ENCODE results near the gene CCDC7. TPM values are rescaled to one million over a fixed set of nuclear protein-coding genes. Genes with fewer than 3 reads are reported as not detected.
"Not testable (repeated sequence)": the region's sequence is repeated elsewhere in the genome, so short reads cannot be mapped to it uniquely, and the experiment has no call there.

The CCDC7 gene
- total RNA-seq, 1 donor = 136 TPM

DNA sequence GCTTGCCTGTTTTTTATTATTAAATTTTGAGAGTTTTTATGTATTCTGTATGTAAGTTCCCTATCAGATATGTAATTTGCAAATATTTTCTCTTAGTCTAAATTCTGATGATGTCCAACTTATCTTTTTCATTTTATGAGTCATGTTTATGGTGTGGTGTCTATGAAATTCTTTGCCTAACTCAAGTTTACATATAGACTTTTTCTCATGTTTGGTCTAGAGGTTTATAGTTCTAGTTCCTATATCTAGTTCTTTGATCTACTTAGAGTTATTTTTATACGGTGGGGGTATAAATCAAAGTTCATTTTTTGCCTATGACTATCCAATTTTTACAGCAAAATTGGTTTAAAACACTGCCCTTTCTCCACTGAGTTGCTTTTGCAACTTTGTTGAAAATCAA, 26.3 kb upstream of the CCDC7 start:
- Histone ChIP-seq H3K27me3 (ENCODE audit: insufficient read depth, low read length) (peaks cover 2% of the 10 kb centered on the region), H3K4me3 (ENCODE audit: low read length) (no peak overlapping the region), H3K9me3 (ENCODE audit: low read depth, low read length) (peaks cover 14% of the 10 kb centered on the region), H3K4me1 (ENCODE audit: insufficient read depth, low read length) (no peaks in the 10 kb centered on the region)

DNA sequence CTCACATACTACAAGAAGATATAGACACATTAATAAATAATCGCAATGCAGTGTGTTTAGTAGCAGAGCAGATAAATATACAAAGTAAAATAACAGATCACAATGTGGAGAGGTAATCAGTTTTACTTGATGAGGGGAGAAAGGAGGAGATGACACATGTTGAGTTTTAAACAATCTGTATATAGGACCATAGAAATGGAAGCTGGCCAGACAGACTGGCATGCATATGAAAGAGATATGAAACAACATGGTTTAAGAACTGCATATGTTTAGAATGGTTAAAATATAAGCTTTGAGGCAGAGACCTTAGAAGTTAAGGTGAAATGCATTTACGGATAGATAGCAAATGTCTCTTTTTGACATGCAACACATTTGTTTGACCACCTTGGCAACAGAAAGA, 19.8 kb upstream of the CCDC7 start:
- Histone ChIP-seq H3K9me3 (ENCODE audit: low read depth, low read length) (peaks cover 14% of the 10 kb centered on the region), H3K27me3 (ENCODE audit: insufficient read depth, low read length) (peaks cover 2% of the 10 kb centered on the region), H3K4me1 (ENCODE audit: insufficient read depth, low read length) (no peaks in the 10 kb centered on the region)

DNA sequence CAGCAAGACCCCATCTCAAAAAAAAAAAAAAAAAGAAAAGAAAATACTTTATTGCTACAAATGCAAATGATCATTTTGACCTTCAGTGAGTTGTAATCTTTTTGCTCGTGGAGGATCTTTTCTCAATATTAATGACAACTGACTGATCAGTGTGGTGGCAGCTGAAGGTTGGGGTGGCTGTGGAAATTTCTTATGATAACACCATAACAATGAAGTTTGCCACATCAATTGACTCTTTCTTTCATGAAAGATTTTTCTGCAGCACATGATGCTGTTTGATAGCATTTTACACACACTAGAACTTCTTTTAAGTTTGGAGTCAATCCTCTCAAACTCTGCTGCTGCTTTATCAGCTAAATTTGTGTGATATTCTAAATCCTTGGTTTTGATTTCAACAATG, 12.4 kb upstream of the CCDC7 start:
- Histone ChIP-seq H3K9me3 (ENCODE audit: low read depth, low read length) (no peaks in the 10 kb centered on the region), H3K4me3 (ENCODE audit: low read length) (no peak overlapping the region), H3K27me3 (ENCODE audit: insufficient read depth, low read length) (no peaks in the 10 kb centered on the region), H3K4me1 (ENCODE audit: insufficient read depth, low read length) (no peaks in the 10 kb centered on the region)

More for the DNA sequence above, 19.8 kb upstream of the CCDC7 start:
- H3K4me3 ChIP-seq (ENCODE audit: low read length) = no peak overlapping the region

DNA sequence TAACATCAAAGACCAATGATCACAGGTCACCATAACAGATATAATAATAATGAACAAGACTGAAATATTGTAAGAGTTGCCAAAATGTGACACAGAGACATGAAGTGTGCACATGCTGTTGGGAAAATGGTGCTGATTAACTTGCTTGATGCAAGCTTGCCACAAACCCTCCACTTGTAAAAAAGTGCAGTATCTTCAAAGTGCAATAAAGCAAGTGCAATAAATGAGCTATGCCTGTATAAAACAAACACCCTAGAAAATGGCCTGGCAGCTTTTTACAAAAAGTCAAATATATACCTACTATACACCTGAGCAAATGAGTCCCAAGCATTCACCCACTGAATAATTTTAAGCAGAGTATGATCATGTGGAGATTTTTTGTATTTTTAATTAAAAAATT, 9.7 kb upstream of the CCDC7 start:
- no peaks in the 10 kb centered on the region for H3K9me3 ChIP-seq (ENCODE audit: low read depth, low read length)
- H3K27me3 ChIP-seq (ENCODE audit: insufficient read depth, low read length) = no peaks in the 10 kb centered on the region
- no peaks in the 10 kb centered on the region for H3K4me1 ChIP-seq (ENCODE audit: insufficient read depth, low read length)
- no peak overlapping the region for H3K4me3 ChIP-seq (ENCODE audit: low read length)

DNA sequence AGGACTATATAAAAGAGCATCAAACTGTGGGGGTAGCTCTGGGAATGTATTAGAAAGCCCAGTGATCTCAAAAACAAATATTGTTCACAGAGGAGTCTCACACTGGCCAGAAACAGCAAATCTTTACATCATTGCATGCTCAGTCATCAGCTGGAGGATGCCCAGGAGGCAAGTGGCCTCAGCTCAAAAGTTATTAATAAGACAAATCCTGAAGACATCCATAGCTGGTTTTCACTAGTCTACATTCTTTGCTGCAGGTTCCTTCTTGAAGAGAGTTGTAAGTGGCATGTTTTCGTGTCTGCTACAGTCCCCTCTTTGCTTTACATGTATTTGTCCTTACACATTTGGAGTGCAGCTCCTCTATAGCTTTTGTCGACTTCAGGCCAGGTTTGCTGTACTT, 8.6 kb upstream of the CCDC7 start:
- H3K9me3 ChIP-seq (ENCODE audit: low read depth, low read length) = no peaks in the 10 kb centered on the region
- H3K4me1 ChIP-seq (ENCODE audit: insufficient read depth, low read length) = no peaks in the 10 kb centered on the region
- no peaks in the 10 kb centered on the region for H3K27me3 ChIP-seq (ENCODE audit: insufficient read depth, low read length)
- no peak overlapping the region for H3K4me3 ChIP-seq (ENCODE audit: low read length)

DNA sequence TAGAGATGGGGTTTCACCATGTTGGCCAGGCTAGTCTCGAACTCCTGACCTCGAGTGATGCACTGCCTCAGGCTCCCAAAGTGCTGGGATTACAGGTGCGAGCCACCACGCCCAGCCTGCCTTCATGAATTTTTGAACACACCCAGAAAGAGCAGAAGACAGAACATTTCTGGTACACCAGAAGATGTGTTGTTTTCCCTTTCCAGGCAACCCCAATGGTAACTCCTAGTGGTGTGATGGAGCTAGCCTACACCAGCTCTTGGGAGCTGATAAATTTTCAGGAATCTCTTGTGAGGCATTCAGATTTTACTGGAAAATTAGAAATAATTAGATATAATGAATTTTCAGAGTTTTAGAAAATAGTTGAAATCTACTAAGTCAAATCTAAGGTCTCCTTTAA, 904 bp upstream of the CCDC7 start:
- Histone ChIP-seq H3K4me1 (ENCODE audit: insufficient read depth, low read length) (peaks cover 6% of the 10 kb centered on the region), H3K9me3 (ENCODE audit: low read depth, low read length) (no peaks in the 10 kb centered on the region), H3K27me3 (ENCODE audit: insufficient read depth, low read length) (no peaks in the 10 kb centered on the region), H3K4me3 (ENCODE audit: low read length) (no peak overlapping the region)

DNA sequence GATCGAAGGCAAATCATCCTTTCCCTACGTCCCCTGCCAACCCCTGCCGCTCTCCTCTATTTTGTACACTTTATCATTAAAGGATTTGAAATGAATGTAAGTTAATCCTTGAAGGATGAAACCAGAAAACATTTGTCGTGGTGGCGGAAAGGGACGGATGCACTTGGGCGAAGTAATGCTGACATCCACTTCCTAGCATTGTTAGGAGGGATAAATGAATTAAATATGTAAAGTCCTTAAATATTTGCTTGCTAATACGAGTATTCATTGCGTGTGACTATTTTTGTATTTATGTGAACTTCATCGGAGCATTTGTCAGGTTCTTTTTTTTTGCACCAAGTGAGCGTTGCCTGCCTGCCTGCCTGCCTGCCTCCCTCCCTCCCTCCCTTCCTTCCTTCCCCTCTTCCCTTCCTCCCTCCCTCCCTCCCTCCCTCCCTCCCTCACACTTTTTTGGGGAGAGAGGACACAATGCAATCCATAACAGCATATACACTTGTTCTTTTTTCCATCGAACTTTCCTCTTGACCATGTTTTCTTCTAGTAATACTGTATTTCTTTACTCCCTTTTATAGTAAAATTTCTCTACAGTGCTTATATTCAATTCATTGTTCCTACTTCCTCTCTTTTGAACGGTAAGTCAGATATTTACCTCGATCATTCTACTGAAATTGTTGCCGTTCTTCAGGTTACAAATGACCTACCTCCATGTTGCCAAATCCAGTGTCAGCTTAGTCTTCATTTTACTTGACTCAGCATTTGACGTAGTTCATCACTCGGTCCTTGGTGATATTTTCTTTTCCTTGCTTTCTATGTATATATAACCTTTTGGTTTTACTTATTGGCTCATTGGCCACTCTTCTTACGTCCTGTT, 831 bp downstream of the CCDC7 start:
- Histone ChIP-seq H3K4me3 (ENCODE audit: low read length) (peak overlapping the region; percentile 81), H3K4me1 (ENCODE audit: insufficient read depth, low read length) (peaks cover 6% of the 10 kb centered on the region), H3K27me3 (ENCODE audit: insufficient read depth, low read length) (no peaks in the 10 kb centered on the region), H3K9me3 (ENCODE audit: low read depth, low read length) (no peaks in the 10 kb centered on the region)

DNA sequence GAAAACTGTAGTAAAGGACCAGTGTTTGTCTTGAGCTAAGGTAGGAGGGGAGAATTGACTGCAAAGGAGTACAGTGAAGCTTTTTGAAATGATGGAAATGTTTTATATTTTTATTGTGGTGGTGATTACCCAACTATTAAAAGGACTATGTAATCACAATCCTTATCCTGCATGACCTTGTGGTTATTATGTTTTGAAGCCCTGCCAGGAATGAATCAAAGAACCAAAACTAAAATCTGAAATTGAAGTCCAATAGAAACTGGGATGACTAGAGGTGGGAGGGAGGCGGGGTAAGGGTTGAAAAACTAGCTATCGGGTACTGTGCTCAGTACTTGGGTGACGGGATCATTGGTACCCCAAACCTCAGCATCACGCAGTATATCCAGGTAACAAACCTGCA, 8.2 kb downstream of the CCDC7 start:
- Histone ChIP-seq H3K9me3 (ENCODE audit: low read depth, low read length) (no peaks in the 10 kb centered on the region), H3K4me1 (ENCODE audit: insufficient read depth, low read length) (no peaks in the 10 kb centered on the region), H3K4me3 (ENCODE audit: low read length) (no peak overlapping the region), H3K27me3 (ENCODE audit: insufficient read depth, low read length) (no peaks in the 10 kb centered on the region)

DNA sequence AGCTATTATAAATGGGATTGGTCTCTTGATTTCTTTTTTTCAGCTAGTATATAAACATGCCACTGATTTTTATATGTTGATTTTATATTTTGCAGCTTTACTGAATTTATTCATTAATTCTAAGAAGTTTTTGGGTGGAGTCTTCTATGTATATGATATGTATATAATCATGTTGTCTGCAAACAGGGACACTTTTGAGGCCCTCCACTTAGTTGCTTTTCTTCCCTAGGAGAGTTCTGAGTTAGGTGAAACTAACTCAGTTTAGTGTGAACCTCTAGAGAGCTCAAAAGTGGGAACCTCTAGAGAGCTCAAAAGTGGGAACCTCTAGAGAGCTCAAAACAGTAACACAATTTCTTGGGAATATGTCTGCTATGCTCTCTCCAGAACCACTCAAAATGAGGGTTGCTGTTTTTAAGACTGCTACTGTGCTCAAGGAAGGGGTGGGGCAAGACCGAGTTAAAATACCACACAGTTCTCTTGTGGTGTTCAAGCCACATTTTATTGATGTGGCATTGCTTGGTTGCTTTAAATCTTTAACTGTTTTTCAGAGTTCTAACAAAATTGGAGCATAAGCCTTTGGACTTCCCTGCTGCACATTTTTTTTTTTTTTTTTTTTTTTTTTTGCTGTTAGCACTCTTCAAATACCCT, 13.2 kb downstream of the CCDC7 start:
- Histone ChIP-seq H3K4me1 (ENCODE audit: insufficient read depth, low read length) (no peaks in the 10 kb centered on the region), H3K4me3 (ENCODE audit: low read length) (no peak overlapping the region), H3K9me3 (ENCODE audit: low read depth, low read length) (no peaks in the 10 kb centered on the region), H3K27me3 (ENCODE audit: insufficient read depth, low read length) (no peaks in the 10 kb centered on the region)

DNA sequence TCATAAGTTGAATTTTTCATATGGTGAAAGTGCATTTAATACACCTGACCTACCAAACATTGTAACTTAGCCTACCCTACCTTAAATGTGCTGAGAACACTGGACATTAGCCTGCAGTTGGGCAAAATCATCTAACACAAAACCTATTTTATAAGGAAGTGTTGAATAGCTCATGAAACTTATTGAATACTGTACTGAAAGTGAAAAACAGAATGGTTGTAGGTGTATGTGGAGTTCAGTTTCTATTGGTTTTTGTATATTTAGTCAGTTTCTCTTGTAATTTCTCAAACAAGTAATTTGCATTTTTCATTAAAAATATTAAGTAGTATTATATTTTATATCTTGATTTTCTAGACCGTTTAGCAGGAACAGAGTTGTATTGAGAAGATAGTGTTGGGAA, 15.3 kb downstream of the CCDC7 start:
- Histone ChIP-seq H3K27me3 (ENCODE audit: insufficient read depth, low read length) (no peaks in the 10 kb centered on the region), H3K4me3 (ENCODE audit: low read length) (no peak overlapping the region), H3K4me1 (ENCODE audit: insufficient read depth, low read length) (no peaks in the 10 kb centered on the region), H3K9me3 (ENCODE audit: low read depth, low read length) (no peaks in the 10 kb centered on the region)

DNA sequence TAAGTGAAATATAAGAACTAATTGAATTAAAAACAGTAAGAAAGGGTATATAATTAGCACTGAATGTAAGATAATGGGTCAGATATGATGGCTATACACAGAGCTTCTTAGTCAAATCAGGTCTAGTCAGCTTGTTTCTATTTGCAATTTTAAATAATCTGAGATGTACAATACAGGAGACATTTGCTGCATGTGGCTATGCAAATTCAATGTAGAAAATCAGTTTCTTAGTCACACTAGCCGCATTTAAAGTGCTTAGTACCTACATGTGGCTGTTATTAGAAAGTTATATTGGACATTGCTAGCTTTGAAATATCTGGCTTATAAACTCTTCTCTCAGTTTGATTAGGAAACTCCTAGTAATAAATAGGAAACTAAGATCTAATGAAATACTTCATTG, 25.3 kb downstream of the CCDC7 start:
- Histone ChIP-seq H3K9me3 (ENCODE audit: low read depth, low read length) (no peaks in the 10 kb centered on the region), H3K4me3 (ENCODE audit: low read length) (no peak overlapping the region), H3K4me1 (ENCODE audit: insufficient read depth, low read length) (no peaks in the 10 kb centered on the region), H3K27me3 (ENCODE audit: insufficient read depth, low read length) (no peaks in the 10 kb centered on the region)

DNA sequence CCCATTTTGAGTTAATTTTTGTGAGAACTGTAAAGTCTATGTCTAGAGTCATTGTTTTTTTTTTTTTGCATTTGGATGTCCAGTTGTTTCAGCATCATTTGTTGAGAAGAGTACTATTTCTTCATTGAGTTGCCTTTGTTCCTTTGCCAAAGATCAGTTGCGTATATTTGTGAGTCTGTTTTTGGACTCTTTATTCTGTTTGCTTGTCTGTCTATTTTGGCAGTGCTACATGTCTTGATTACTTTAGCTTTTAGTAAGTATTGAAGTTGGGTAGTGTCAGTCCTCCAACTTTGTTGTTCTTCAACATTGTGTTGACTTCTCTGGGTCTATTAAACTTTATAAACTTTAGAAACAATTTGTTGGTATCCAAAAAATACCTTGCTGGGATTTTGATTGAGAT, 31.6 kb downstream of the CCDC7 start:
- Histone ChIP-seq H3K27me3 (ENCODE audit: insufficient read depth, low read length) (no peaks in the 10 kb centered on the region), H3K4me1 (ENCODE audit: insufficient read depth, low read length) (no peaks in the 10 kb centered on the region), H3K4me3 (ENCODE audit: low read length) (no peak overlapping the region), H3K9me3 (ENCODE audit: low read depth, low read length) (peaks cover 14% of the 10 kb centered on the region)

DNA sequence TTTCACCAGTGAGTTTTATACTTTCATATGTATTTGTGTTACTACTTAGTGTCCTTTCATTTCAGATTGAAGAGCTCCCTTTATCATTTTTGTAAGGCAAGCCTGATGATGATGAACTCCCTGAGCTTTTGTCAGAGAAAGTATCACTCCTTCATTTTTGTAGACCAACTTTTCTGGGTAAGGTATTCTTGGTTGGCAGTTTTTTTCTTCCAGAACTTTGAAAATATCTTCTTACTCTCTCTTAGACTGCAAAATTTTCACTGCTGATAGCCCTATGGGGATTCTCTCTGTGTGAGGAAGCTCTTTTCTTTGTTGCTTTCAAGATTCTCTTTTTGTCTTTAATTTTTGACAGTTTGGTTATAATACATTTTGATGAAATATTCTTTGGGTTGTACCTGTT, 35.7 kb downstream of the CCDC7 start:
- Histone ChIP-seq H3K9me3 (ENCODE audit: low read depth, low read length) (peaks cover 14% of the 10 kb centered on the region), H3K4me1 (ENCODE audit: insufficient read depth, low read length) (no peaks in the 10 kb centered on the region), H3K27me3 (ENCODE audit: insufficient read depth, low read length) (no peaks in the 10 kb centered on the region), H3K4me3 (ENCODE audit: low read length) (no peak overlapping the region)

DNA sequence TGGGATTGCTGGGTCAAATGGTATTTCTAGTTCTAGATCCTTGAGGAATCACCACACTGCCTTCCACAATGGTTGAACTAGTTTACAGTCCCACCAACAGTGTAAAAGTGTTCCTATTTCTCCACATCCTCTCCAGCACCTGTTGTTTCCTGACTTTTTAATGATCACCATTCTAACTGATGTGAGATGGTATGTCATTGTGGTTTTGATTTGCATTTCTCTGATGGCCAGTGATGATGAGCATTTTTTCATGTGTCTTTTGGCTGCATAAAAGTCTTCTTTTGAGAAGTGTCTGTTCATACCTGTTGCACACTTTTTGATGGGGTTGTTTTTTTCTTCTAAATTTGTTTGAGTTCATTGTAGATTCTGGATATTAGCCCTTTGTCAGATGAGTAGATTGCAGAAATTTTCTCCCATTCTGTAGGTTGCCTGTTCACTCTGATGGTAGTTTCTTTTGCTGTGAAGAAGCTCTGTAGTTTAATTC, 37.1 kb downstream of the CCDC7 start:
- peaks cover 14% of the 10 kb centered on the region for H3K9me3 ChIP-seq (ENCODE audit: low read depth, low read length)
- not testable (repeated sequence) for H3K4me3 ChIP-seq (ENCODE audit: low read length); H3K27me3 ChIP-seq (ENCODE audit: insufficient read depth, low read length); H3K4me1 ChIP-seq (ENCODE audit: insufficient read depth, low read length)

DNA sequence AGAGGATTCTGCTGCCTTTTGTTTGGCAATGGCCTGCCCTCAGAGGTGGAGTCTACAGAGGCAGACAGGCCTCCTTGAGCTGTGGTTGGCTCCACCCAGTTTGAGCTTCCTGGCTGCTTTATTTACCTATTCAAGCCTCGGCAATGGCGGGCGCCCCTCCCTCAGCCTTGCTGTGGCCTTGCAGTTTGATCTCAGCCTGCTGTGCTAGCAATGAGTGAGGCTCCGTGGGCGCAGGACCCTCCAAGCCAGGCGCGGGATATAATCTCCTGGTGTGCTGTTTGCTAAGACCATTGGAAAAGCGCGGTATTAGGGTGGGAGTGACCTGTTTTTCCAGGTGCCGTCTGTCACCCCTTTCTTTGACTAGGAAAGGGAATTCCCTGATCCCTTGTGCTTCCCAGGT, 42.1 kb downstream of the CCDC7 start:
- not testable (repeated sequence) for H3K27me3 ChIP-seq (ENCODE audit: insufficient read depth, low read length); H3K9me3 ChIP-seq (ENCODE audit: low read depth, low read length); H3K4me3 ChIP-seq (ENCODE audit: low read length); H3K4me1 ChIP-seq (ENCODE audit: insufficient read depth, low read length)

DNA sequence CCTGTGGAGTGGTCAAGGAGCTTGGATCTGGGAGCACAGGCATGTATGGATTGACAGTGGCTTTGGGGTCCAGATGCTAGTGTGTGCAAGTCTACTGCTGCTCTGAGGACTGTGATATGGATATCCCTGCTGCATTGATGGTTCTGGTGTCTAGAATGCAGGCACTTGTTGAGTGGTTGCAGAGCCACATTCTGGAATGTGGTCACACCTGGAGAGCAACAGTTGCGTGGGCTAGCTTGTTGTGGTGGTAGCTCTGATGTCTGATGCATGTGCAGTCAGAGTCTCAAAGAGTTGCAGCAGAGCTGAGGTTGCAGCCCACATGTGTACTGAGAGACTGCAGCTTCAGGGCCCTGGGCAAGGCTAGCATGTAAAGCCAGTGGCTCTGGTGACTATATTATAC, 43.2 kb downstream of the CCDC7 start:
- no peaks in the 10 kb centered on the region for H3K4me1 ChIP-seq (ENCODE audit: insufficient read depth, low read length)

More for the DNA sequence above, 43.2 kb downstream of the CCDC7 start:
- Histone ChIP-seq H3K27me3 (ENCODE audit: insufficient read depth, low read length) (no peaks in the 10 kb centered on the region), H3K4me3 (ENCODE audit: low read length) (no peak overlapping the region), H3K9me3 (ENCODE audit: low read depth, low read length) (no peaks in the 10 kb centered on the region)
